Testis (tissue), 2 donors: Measurements from ENCODE around the gene TGM2.

Experiments
- POLR2A ChIP-seq: fragments of 450-650 bp; IDR thresholded peaks from one replicate; pipeline ENCODE4 v1.6.1; 2017; ENCODE audit warnings: antibody characterized with exemption, mild to moderate bottlenecking, moderate library complexity
- TF ChIP-seq, protein P1 (sequence below), 3 experiments: fragments of 450-650 bp in 2 of 3; fragments of 200-600 bp in 1 of 3; sonication (generic) in 1 of 3; IDR thresholded peaks; one replicate each; pipeline ENCODE4 v1.5.1; 2016 to 2019; ENCODE audit warnings: antibody characterized with exemption in 3 of 3, mild to moderate bottlenecking in 2 of 3, moderate library complexity in 1 of 3

DNA sequence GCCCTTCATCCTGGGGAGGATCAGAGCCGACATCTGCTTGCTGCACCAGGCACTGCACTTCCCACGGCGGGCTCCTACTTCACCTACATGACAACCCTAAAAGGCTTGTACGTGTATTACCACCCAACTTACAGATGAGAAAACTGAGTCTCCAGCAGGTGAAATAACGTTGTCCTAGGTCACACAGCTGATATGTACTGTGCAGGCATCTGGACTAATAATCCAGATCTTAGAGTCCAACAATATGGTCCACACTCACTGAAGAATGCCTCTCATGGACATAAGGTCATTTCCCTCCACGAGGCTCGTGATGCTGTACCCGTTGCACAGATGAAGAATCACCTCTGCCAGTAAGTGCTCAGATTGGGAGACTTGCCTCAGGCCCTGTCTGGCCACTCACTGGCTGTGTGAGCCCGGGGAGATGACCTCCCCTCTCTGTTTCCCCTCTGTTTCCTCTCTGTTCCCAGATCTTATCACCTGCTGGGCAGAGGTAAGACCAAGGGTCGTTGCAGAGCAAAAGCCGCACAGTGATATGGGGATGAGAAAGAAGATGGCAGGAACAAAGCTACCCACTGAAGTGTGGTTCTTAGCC is 32.1 kb downstream of the TGM2 start:
- no peak for TF ChIP-seq POLR2A
- TF ChIP-seq, protein P1, sequence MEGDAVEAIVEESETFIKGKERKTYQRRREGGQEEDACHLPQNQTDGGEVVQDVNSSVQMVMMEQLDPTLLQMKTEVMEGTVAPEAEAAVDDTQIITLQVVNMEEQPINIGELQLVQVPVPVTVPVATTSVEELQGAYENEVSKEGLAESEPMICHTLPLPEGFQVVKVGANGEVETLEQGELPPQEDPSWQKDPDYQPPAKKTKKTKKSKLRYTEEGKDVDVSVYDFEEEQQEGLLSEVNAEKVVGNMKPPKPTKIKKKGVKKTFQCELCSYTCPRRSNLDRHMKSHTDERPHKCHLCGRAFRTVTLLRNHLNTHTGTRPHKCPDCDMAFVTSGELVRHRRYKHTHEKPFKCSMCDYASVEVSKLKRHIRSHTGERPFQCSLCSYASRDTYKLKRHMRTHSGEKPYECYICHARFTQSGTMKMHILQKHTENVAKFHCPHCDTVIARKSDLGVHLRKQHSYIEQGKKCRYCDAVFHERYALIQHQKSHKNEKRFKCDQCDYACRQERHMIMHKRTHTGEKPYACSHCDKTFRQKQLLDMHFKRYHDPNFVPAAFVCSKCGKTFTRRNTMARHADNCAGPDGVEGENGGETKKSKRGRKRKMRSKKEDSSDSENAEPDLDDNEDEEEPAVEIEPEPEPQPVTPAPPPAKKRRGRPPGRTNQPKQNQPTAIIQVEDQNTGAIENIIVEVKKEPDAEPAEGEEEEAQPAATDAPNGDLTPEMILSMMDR (IDR thresholded peaks at IDR 0.05), result no peak
